NCI-H1417 treated with DMSO at 0.1 percent for 48 hours (cell line): ENCODE results near the gene CTRB2.
"Not testable (repeated sequence)": the region's sequence is repeated elsewhere in the genome, so short reads cannot be mapped to it uniquely, and the experiment has no call there.

ENCODE experiments used
- DNase-seq: peaks from one replicate; lab custom pipeline; 2025; lab: John Stamatoyannopoulos, UW

The CTRB2 gene

GRCh38 chr16:75205961-75206748 lies 806 bp downstream of the CTRB2 start:
- not testable (repeated sequence) for DNase-seq

- DNase-seq: not testable (repeated sequence)
Measured at GRCh38 chr16:75205438-75205837, 1.5 kb downstream of the CTRB2 start.

GRCh38 chr16:75204905-75205304 lies 2.1 kb downstream of the CTRB2 start:
- not testable (repeated sequence) for DNase-seq

- DNase-seq: no peak
Measured at GRCh38 chr16:75204410-75204758, 2.6 kb downstream of the CTRB2 start.

- no peak for DNase-seq
Measured at GRCh38 chr16:75203667-75204409, 3.1 kb downstream of the CTRB2 start.

GRCh38 chr16:75203096-75203495 lies 3.9 kb downstream of the CTRB2 start:
- DNase-seq: no peak

- no peak for DNase-seq
Measured at GRCh38 chr16:75202069-75202590, 4.8 kb downstream of the CTRB2 start.

GRCh38 chr16:75198135-75198600 lies 8.8 kb downstream of the CTRB2 start:
- DNase-seq: no peak

- no peak for DNase-seq
Measured at GRCh38 chr16:75197522-75198134, 9.3 kb downstream of the CTRB2 start.

GRCh38 chr16:75196836-75197235 lies 10.1 kb downstream of the CTRB2 start:
- no peak for DNase-seq

GRCh38 chr16:75195811-75196790 lies 10.9 kb downstream of the CTRB2 start:
- no peak for DNase-seq

GRCh38 chr16:75193730-75194444 lies 13.1 kb downstream of the CTRB2 start:
- DNase-seq: no peak

- DNase-seq: no peak
Measured at GRCh38 chr16:75193265-75193650, 13.7 kb downstream of the CTRB2 start.

- DNase-seq: no peak
Measured at GRCh38 chr16:75192606-75193264, 14.2 kb downstream of the CTRB2 start.

GRCh38 chr16:75189638-75190245 lies 17.2 kb downstream of the CTRB2 start:
- DNase-seq: no peak

GRCh38 chr16:75188832-75189477 lies 18.0 kb downstream of the CTRB2 start:
- no peak for DNase-seq

GRCh38 chr16:75181630-75182029 lies 25.3 kb downstream of the CTRB2 start:
- DNase-seq: no peak

GRCh38 chr16:75179208-75179607 lies 27.8 kb downstream of the CTRB2 start:
- no peak for DNase-seq

GRCh38 chr16:75176926-75177325 lies 30.0 kb downstream of the CTRB2 start:
- DNase-seq: no peak
